NCI-H2029 (cell line): ENCODE data around the gene TYW3.
A peak's percentile ranks its signal among the peaks of the same experiment; 100 is the strongest.

Experiments
- DNase-seq: peaks from one replicate; lab custom pipeline; 2025; lab: John Stamatoyannopoulos, UW

TYW3 gene

GRCh38 chr1:74732960-74733603, at the start of gene TYW3, which contains the start of gene CRYZ:
TYW3 (plus strand) TSS chr1:74733152; CDS start chr1:74733245, 93 bp downstream.
CRYZ (minus strand) TSS chr1:74733050; CDS start chr1:74724821, 8,229 bp downstream.
- DNase-seq: peak; percentile 52

DNA sequence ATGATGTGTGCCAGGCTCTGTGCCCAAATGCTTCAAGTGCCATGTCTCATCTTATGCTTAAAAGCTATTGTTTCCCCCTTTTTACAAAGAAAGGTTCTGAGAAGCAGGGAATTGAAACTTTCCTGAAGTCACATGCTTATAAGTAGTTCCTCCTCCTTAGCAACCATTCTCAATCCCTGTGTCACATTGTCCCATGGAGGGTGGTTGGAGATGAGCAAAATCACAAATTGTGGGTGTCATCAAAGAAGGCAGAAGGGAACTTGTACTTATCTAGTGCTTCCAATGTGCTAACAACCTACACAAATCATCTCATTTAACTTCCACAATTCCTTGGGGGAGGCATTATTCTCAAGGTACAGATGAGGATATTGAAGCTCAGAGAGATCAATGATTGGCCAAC, 49.3 kb upstream of the TYW3 start:
- no peak for DNase-seq

GRCh38 chr1:74684301-74684700, 48.7 kb upstream of the TYW3 start:
- no peak for DNase-seq

DNA sequence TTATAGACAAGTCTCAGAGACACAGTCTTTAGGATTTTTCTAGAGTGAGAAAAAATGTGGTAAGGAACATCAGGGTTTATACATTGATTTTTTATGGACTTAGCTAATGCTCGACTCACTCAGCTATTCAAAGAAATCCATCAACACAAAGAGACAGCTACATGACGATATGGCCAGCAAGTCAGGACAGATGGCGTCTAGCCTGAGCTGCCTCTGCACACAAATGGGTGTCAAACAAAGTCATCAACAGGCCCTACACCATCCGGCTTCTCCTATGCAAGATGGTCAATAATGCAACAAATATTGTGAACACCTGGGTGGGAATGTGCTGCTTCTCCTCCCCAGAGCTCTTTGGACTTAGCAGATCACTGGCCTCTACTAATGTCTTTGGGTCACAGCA, 46.0 kb upstream of the TYW3 start:
- DNase-seq: no peak

GRCh38 chr1:74689621-74690363, 43.2 kb upstream of the TYW3 start:
- peak; percentile 40 for DNase-seq

- DNase-seq: no peak
These were observed 42.6 kb upstream of the TYW3 start for GRCh38 chr1:74690364-74690696.

- peak; percentile 8 for DNase-seq
These were observed 42.0 kb upstream of the TYW3 start for GRCh38 chr1:74690909-74691308.

GRCh38 chr1:74693473-74693872, 39.5 kb upstream of the TYW3 start:
- no peak for DNase-seq

GRCh38 chr1:74697832-74698231, 35.1 kb upstream of the TYW3 start:
- DNase-seq: no peak

- DNase-seq: no peak
These were observed 33.6 kb upstream of the TYW3 start for GRCh38 chr1:74699331-74699730.

GRCh38 chr1:74703386-74704182, 29.4 kb upstream of the TYW3 start:
- DNase-seq: no peak

DNA sequence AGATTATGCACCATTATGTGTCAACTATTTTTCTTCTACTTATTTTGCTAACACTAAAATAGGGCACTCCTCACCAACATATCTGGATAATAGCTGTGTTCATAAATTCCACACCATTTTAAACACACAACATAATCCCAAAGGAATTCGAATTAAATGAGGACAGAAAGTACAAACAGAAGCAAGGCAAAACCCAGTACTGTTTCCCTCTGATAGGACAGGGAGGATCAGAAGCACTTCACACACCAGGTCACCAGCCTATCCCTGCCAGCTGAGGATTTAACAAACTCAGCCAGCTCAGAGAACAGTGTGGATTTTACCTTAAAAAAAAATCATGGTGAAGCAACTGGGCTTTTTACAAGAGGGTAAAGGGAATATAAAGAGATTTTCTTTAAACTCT, 20.1 kb upstream of the TYW3 start:
- DNase-seq: no peak

GRCh38 chr1:74713849-74714248, 19.1 kb upstream of the TYW3 start:
- DNase-seq: no peak

DNA sequence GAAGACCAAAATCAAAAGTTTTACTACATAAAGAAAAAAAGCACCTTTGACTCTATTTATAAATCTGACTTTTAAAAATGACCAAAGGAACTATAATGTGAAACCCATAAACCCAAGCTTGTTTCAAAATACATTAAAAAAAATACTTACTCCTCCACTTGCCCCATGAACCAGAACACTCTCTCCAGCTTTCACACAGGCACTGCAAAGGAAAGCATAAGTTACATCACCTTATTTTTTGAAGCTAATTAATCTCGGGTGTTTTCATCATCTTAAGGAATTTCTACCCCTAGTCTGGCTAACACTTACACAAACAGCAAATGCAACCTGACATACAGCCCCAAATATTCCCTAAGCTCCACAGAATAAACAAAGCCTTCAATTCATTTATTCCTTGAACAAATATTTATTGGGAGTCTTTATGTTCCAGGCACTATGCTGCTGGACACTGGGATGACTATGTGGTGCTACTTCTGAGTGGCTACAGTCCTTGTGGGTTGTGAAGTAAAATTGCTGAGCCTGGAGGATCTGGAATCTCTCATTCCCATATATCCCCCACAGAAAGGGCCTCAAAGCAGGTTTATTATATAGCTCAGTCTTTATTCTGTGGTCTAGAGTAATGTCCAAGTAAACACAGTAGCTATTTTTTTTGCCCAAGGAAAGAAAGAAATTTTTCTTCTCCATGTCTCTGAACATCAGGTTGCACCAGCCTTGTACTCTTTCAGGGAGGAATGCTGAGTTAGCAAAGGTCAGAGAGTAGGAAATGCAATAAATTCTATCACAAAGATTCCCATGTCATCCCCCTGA, 18.3 kb upstream of the TYW3 start:
- no peak for DNase-seq

DNA sequence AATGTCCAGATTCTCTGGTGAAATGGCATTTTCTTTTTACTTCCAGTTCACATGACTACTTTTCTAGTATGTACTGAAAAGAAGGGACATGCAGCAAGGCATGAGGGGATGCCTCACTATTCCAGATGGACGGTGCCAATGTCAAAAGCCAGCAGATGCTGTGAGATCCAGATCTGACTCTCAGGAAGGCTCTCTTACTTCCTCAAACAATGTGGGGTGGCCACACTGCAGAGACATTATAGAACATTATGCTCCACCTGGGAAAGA, 17.8 kb upstream of the TYW3 start:
- DNase-seq: no peak

GRCh38 chr1:74715806-74716205, 17.1 kb upstream of the TYW3 start:
- no peak for DNase-seq

DNA sequence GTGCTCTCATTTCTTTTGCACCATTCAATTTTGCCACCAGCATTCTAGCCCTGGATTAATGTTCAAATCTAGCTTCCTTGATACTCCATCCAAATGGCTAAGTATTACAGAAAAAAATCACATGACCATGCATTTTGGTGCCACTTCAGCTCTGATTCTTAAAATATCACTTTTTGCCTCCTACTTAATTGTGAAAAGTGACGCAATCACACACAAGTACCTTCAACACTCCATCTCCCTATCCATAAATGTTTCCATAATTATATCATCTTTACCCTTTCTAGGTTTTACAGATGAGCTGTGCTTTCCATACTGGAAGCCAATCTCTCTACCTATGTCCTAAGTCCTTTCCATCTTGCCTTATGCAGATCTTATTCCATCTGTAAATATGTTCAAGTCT, 16.1 kb upstream of the TYW3 start:
- no peak for DNase-seq

DNA sequence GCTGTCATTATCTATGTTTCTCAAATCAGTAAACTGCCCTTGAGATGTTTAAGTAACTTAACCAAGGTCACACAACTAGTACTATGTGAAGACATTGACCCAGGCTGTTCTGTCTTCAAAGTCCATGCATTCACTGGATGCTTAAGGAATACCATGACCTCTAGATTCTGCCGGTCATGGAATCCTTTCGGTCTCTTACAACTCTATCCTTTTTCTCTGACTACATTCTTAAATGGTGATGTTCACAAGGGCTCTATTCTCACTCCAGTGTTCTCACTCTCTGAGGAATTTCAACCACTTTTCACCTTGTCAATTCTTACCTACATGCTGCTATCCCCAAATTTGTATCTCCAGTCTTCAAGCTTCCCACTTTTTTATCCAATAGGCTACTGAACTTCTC, 15.3 kb upstream of the TYW3 start:
- DNase-seq: no peak

DNA sequence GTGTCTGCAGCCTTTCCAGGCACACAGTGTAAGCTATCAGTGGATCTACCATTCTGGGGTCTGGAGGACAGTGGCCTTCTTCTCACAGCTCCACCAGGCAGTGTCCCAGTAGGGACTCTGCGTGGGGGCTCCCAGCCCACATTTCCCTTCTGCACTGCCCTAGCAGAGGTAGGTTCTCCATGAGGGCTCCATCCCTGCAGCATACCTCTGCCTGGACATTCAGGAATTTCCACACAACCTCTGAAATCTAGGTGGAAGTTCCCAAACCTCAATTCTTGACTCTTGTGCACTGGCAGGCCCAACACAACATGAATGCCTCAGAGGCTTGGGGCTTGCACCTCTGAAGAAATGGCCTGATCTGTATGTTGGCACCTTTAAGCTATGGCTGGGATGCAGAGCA, 6.9 kb upstream of the TYW3 start:
- no peak for DNase-seq

DNA sequence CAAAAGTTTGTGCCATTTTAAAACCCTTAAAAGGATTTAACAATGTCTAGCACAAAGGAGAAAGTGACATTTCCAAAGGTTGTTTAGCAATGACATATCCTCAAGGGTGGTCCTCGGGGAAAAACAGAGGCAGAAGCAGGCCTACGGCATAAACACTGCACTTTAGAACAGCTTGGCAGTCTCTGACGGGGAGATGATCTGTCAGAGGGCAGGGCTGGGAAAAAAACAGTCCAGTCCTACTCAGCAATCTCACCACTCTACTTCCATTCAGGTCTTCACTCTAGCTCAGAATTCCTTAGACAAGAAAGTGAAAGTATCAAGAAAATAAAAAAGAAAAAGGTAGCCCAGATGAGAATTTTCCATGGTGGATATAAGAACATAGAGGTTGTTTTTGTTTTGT, 4.2 kb upstream of the TYW3 start:
- DNase-seq: no peak

DNA sequence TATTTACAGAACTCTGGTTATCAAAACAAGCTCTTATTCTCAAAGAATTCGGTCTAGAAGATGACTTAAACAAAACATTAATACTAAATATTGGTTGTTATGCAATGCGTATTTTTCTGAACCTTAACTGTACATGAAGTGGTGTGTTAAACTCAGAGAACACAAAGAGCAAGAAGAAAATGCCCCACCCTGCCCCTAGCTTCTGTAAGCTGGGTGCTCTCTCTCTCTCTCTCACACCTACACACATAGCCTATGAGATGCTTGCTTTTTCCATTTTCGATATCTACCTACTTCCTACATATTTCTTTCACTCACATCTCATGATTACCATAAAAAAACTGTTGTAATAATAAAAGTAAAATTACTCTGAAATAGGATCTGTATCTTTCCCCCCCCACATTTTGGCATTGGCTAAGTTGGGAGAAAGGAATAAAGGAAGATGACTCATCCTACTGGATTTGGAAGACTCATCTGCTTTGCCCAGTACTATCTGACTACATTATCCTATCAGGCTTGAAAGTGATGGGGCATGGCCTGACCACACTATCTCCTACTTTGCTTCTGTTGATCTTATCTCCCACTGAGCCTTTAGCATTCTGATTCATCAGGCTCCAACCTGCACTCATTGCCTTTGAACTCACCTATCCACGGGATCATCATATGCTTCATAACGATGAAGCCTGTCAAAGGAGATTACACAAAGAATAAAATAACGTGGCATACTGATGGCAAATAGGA, 3.0 kb upstream of the TYW3 start:
- DNase-seq: no peak
